A673 (cell line): ENCODE measurements around the gene RUNX2.

Experiments used
- EZH2 ChIP-seq: fragments of 200-600 bp; sonication (generic); IDR thresholded peaks from 2 replicates; pipeline ENCODE4 v1.6.1; 2017; ENCODE audit warnings: borderline replicate concordance, low read depth, mild to moderate bottlenecking, mixed read lengths, antibody characterized with exemption, low read length; ENCODE audit not compliant: poor library complexity, severe bottlenecking
- TF ChIP-seq, protein P1 (sequence below): fragments of 300-800, 200-600 bp; sonication (generic); conservative IDR thresholded peaks from 2 replicates; pipeline ENCODE4 v1.5.1; 2017; ENCODE audit warnings: low read depth, mild to moderate bottlenecking, antibody characterized with exemption, low read length, moderate library complexity, mixed read lengths

DNA sequence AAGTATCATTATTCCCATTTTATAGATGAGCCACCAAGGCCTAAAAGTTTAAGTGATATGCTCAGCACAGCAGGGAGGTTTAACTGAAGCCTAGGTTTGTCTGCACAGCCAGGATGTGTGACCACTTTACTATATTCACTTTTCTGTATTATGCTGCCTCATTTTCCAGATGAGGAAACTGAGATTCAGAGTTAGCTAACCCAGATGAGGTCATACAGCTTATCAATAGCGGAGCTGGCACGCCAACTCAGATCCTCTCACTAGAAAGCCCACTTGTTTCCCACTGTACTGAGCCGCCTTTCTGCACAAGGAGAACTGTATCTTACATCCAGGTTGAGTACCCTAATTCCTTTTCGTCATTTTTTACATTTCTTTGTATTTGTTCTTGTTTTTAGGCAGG is 181.3 kb downstream of the RUNX2 start:
- TF ChIP-seq, protein P1, sequence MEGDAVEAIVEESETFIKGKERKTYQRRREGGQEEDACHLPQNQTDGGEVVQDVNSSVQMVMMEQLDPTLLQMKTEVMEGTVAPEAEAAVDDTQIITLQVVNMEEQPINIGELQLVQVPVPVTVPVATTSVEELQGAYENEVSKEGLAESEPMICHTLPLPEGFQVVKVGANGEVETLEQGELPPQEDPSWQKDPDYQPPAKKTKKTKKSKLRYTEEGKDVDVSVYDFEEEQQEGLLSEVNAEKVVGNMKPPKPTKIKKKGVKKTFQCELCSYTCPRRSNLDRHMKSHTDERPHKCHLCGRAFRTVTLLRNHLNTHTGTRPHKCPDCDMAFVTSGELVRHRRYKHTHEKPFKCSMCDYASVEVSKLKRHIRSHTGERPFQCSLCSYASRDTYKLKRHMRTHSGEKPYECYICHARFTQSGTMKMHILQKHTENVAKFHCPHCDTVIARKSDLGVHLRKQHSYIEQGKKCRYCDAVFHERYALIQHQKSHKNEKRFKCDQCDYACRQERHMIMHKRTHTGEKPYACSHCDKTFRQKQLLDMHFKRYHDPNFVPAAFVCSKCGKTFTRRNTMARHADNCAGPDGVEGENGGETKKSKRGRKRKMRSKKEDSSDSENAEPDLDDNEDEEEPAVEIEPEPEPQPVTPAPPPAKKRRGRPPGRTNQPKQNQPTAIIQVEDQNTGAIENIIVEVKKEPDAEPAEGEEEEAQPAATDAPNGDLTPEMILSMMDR: no peak
- no peak for TF ChIP-seq EZH2
